DND-41 (cell line): ENCODE measurements around the gene CD164L2.

Experiments
- CTCF ChIP-seq: IDR thresholded peaks from 2 replicates; pipeline ENCODE4 v1.5.1; 2012; ENCODE audit warnings: borderline replicate concordance, low read length, moderate library complexity, mild to moderate bottlenecking; ENCODE audit not compliant: poor library complexity, severe bottlenecking; ENCODE audit errors: extremely low read depth
- EZH2 ChIP-seq: IDR thresholded peaks from 3 replicates; pipeline ENCODE4 v1.6.1; 2012; ENCODE audit warnings: borderline replicate concordance, low read depth, mild to moderate bottlenecking, moderate library complexity, low read length, inconsistent platforms; ENCODE audit not compliant: severe bottlenecking

GRCh38 chr1:27358038-27358927 is 24.9 kb downstream of the CD164L2 start:
- no peak for TF ChIP-seq CTCF
- TF ChIP-seq EZH2 = no peak
